ENCODE measurements around the gene TRAK1. TPM values are rescaled to one million over a fixed set of nuclear protein-coding genes. Genes with fewer than 3 reads are reported as not detected.

The TRAK1 gene
- total RNA-seq, 2 experiments from 2014 or later: 62.5 to 88.3 TPM

DNA sequence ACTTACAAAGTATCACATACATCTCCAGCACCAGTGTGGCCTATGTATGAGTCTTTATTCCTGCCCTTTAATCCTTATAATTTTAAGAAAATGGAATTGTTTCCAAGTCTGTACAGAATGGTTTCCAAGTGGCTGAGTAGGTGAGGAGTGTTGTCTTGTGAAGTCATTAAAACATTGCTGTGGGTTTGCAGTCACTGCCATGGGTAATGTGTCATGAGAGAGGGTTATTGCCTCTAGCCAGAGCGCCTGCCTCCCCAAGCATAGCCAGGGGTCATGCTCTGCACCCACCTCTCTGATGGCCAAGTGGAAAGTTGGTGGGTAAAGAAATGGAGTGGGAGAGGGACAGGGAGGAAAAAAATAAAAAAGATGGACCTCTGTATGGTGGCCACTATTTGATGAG is 25.3 kb downstream of the TRAK1 start:
- Histone ChIP-seq H3K36me3 (ENCODE audit: insufficient read depth, low read length) (peaks cover 26% of the 10 kb centered on the region), H3K27ac (ENCODE audit: low read depth, low read length, poor library complexity, severe bottlenecking) (no peak overlapping the region), H3K9me2 (ENCODE audit: insufficient read depth, low read length) (no peaks in the 10 kb centered on the region), H2AFZ (ENCODE audit: low read length) (no peak overlapping the region), H3K79me2 (ENCODE audit: insufficient read depth, low read depth, low read length) (peaks cover 8% of the 10 kb centered on the region), H3K4me1 (ENCODE audit: insufficient read depth, low read length, poor library complexity, severe bottlenecking) (peaks cover 43% of the 10 kb centered on the region), H3K4me3 (ENCODE audit: low read depth, low read length, poor library complexity, severe bottlenecking) (no peak overlapping the region), H4K20me1 (ENCODE audit: insufficient read depth, low read length) (0 out of 2 replicates have a peak, but pooled peaks cover 15% of the 10 kb centered on the region), H3K9me3 (ENCODE audit: low read length) (no peaks in the 10 kb centered on the region), H3K4me2 (ENCODE audit: low read length) (no peak overlapping the region)
- ChIA-PET POLR2A (no interaction called here), CTCF (ENCODE audit: unreplicated experiment) (no interaction called here)
- TF ChIP-seq CTCF (conservative IDR thresholded peaks at IDR 0.05; ENCODE audit: low read length): no peak
- TF ChIP-seq EZH2phosphoT487 (IDR thresholded peaks at IDR 0.05; ENCODE audit: borderline replicate concordance, low read depth, low read length): no peak
- intact Hi-C loops (cut with micrococcal nuclease; ENCODE audit: unreplicated experiment): no loop called here
- no peak for DNase-seq (ENCODE audit: low spot score)
- BruUV-seq (replicated peaks): no TSS peak

GRCh38 chr3:42117175-42118008 is 26.2 kb downstream of the TRAK1 start:
- CTCF ChIA-PET (ENCODE audit: unreplicated experiment): interaction anchor here (0.7 to 4.6 kb wide), 2 partner anchors 58 to 75 kb away, joined by 3 to 36 read pairs; no protein-coding TSS in a partner anchor
- POLR2A ChIA-PET: interaction anchor here (1.2 to 1.6 kb wide), 3 partner anchors 11 to 78 kb away, joined by 3 to 4 read pairs (median 3); no protein-coding TSS in a partner anchor
- no peak overlapping the region for H3K4me3 ChIP-seq (ENCODE audit: low read depth, low read length, poor library complexity, severe bottlenecking)
- no peaks in the 10 kb centered on the region for H3K9me3 ChIP-seq (ENCODE audit: low read length)
- H3K4me1 ChIP-seq (ENCODE audit: insufficient read depth, low read length, poor library complexity, severe bottlenecking): peaks cover 47% of the 10 kb centered on the region
- 0 out of 2 replicates have a peak, but pooled peaks cover 15% of the 10 kb centered on the region for H4K20me1 ChIP-seq (ENCODE audit: insufficient read depth, low read length)
- no peak for TF ChIP-seq EZH2phosphoT487 (IDR thresholded peaks at IDR 0.05; ENCODE audit: borderline replicate concordance, low read depth, low read length)
- TF ChIP-seq CTCF (conservative IDR thresholded peaks at IDR 0.05; ENCODE audit: low read length): peak; percentile 74
- no peak overlapping the region for H2AFZ ChIP-seq (ENCODE audit: low read length)
- peak overlapping the region; percentile 32 for H3K27ac ChIP-seq (ENCODE audit: low read depth, low read length, poor library complexity, severe bottlenecking)
- intact Hi-C loops (cut with micrococcal nuclease; ENCODE audit: unreplicated experiment): loop anchor here (1.0 kb wide), 1 partner anchor 111 kb away; no protein-coding TSS in a partner anchor
- H3K36me3 ChIP-seq (ENCODE audit: insufficient read depth, low read length): peaks cover 27% of the 10 kb centered on the region
- no TSS peak for BruUV-seq (replicated peaks)
- peaks cover 17% of the 10 kb centered on the region for H3K79me2 ChIP-seq (ENCODE audit: insufficient read depth, low read depth, low read length)
- no peak overlapping the region for H3K4me2 ChIP-seq (ENCODE audit: low read length)
- H3K9me2 ChIP-seq (ENCODE audit: insufficient read depth, low read length): no peaks in the 10 kb centered on the region
- peak; percentile 35 for DNase-seq (ENCODE audit: low spot score)

All from OCI-LY7 (cell line).